A549 (cell line): ENCODE measurements around the gene UQCRH. TPM values are rescaled to one million over a fixed set of nuclear protein-coding genes. Genes with fewer than 3 reads are reported as not detected.

Experiments used
- ATAC-seq, 2 experiments: fragments of 200-7000 bp in 1 of 2; fragments of >200 bp in 1 of 2; cut with Nextera tagmentation in 1 of 2; cut with Tn5 transposase in 1 of 2; 3 replicates each; pipeline versions ENCODE4 v1.8.0 to v1.9.1; 2018 to 2020; ENCODE audit warnings: mild to moderate bottlenecking in 1 of 2, moderate library complexity in 1 of 2
- CTCF ChIA-PET: fragments of 300-600 bp; sonication (Branson Sonifier 250); formaldehyde crosslinking; extraction: SDS; loops from one replicate; lab custom pipeline; 2021; ENCODE audit warnings: antibody characterized with exemption, inconsistent platforms; lab: Yijun Ruan, JAX
- POLR2A ChIA-PET: fragments of 350-600 bp; formaldehyde crosslinking; extraction: SDS; loops from one replicate; lab custom pipeline; 2021; ENCODE audit warnings: antibody characterized with exemption, inconsistent platforms; lab: Yijun Ruan, JAX
- DNase-seq, 2 experiments: peaks; one replicate each; pipeline versions ENCODE4 v3.0.0 to v3.0.0-alpha.2; 2011 to 2016; ENCODE audit warnings: low read depth in 1 of 2, low spot score in 1 of 2
- FAIRE-seq: peaks from 2 replicates; lab custom pipeline; 2011; peaks lifted over from hg19 to GRCh38; lab: Jason Lieb, UNC
- H3K27ac ChIP-seq, 2 experiments: fragments of >200 bp; sonication (Bioruptor Twin); formaldehyde crosslinking; 3 replicates each; pipeline ENCODE4 v1.5.1; 2016 to 2017
- H3K4me1 ChIP-seq: fragments of >200 bp; sonication (Bioruptor Twin); formaldehyde crosslinking; 3 replicates; pipeline ENCODE4 v1.6.1; 2016
- H3K4me2 ChIP-seq: fragments of >200 bp; sonication (Bioruptor Twin); formaldehyde crosslinking; 3 replicates; pipeline ENCODE4 v1.6.1; 2016
- H3K4me3 ChIP-seq: fragments of >200 bp; sonication (Bioruptor Twin); formaldehyde crosslinking; 3 replicates; pipeline ENCODE4 v1.5.1; 2016
- H3K9me3 ChIP-seq: fragments of >200 bp; sonication (Bioruptor Twin); formaldehyde crosslinking; 3 replicates; pipeline ENCODE4 v1.6.1; 2016
- CHD2 ChIP-seq: fragments of 150-350 bp; IDR thresholded peaks from 2 replicates; pipeline ENCODE4 v1.6.1; 2014; ENCODE audit warnings: low read length; ENCODE audit not compliant: partially characterized antibody
- EHF ChIP-seq: fragments of 250-450 bp; sonication (Bioruptor Pico); IDR thresholded peaks from 2 replicates; pipeline ENCODE4 v1.5.0; 2020; ENCODE audit warnings: mild to moderate bottlenecking
- EP300 ChIP-seq, 2 experiments: fragments of >200 bp; sonication (Bioruptor Twin); formaldehyde crosslinking; IDR thresholded peaks; 2 replicates in 1 of 2; 3 replicates in 1 of 2; pipeline ENCODE4 v1.6.1; 2016 to 2017
- ESRRA ChIP-seq: fragments of 150-350 bp; IDR thresholded peaks from 2 replicates; pipeline ENCODE4 v1.6.1; 2014; ENCODE audit warnings: mild to moderate bottlenecking, low read length, borderline replicate concordance
- FOSB ChIP-seq: fragments of 250-450 bp; sonication (Bioruptor Pico); IDR thresholded peaks from 2 replicates; pipeline ENCODE4 v1.5.0; 2020; ENCODE audit warnings: mild to moderate bottlenecking, moderate library complexity
- FOXS1 ChIP-seq: fragments of 250-450 bp; sonication (Bioruptor Pico); IDR thresholded peaks from 2 replicates; pipeline ENCODE4 v1.5.0; 2020; ENCODE audit warnings: mild to moderate bottlenecking, moderate library complexity
- GATA3 ChIP-seq: IDR thresholded peaks from 2 replicates; pipeline ENCODE4 v1.6.1; 2012; ENCODE audit warnings: borderline replicate concordance
- HDAC2 ChIP-seq: fragments of 200-600 bp; sonication (generic); IDR thresholded peaks from 2 replicates; pipeline ENCODE4 v1.6.1; 2016
- HOXA7 ChIP-seq: fragments of 250-450 bp; sonication (Bioruptor Pico); IDR thresholded peaks from 2 replicates; pipeline ENCODE4 v1.5.0; 2020; ENCODE audit warnings: mild to moderate bottlenecking, moderate library complexity
- JUNB ChIP-seq: fragments of >200 bp; sonication (Bioruptor Twin); formaldehyde crosslinking; IDR thresholded peaks from 2 replicates; pipeline ENCODE4 v1.6.1; 2016
- KDM1A ChIP-seq: fragments of 200-600 bp; sonication (generic); IDR thresholded peaks from 2 replicates; pipeline ENCODE4 v1.6.1; 2016; ENCODE audit warnings: low read depth, mild to moderate bottlenecking
- MAFK ChIP-seq: fragments of 450-650 bp; IDR thresholded peaks from 2 replicates; pipeline ENCODE4 v1.6.1; 2014; ENCODE audit not compliant: partially characterized antibody
- MYC ChIP-seq: IDR thresholded peaks from 2 replicates; pipeline ENCODE4 v1.6.1; 2012; ENCODE audit warnings: mild to moderate bottlenecking, inconsistent platforms, low read length, improper control_type of control experiment, borderline replicate concordance
- NR3C1 ChIP-seq: fragments of >200 bp; sonication (Bioruptor Twin); formaldehyde crosslinking; IDR thresholded peaks from 3 replicates; pipeline ENCODE4 v1.6.1; 2017
- PBX3 ChIP-seq: IDR thresholded peaks from 2 replicates; pipeline ENCODE4 v1.6.1; 2012
- PHF8 ChIP-seq: fragments of 200-600 bp; sonication (generic); IDR thresholded peaks from 2 replicates; pipeline ENCODE4 v1.6.1; 2016; ENCODE audit warnings: low read depth, mild to moderate bottlenecking, antibody characterized with exemption, moderate library complexity, borderline replicate concordance
- RARB ChIP-seq: fragments of 250-450 bp; sonication (Bioruptor Pico); IDR thresholded peaks from 2 replicates; pipeline ENCODE4 v1.8.0; 2021; ENCODE audit warnings: mild to moderate bottlenecking, moderate library complexity
- SMC3 ChIP-seq: fragments of >200 bp; sonication (Bioruptor Twin); formaldehyde crosslinking; IDR thresholded peaks from 3 replicates; pipeline ENCODE4 v1.6.1; 2018; ENCODE audit warnings: inconsistent platforms
- TFCP2L1 ChIP-seq: fragments of 250-450 bp; sonication (Bioruptor Pico); IDR thresholded peaks from 2 replicates; pipeline ENCODE4 v1.5.0; 2021; ENCODE audit warnings: mild to moderate bottlenecking
- ZFP36 ChIP-seq: fragments of 450-650 bp; IDR thresholded peaks from 2 replicates; pipeline ENCODE4 v1.6.1; 2014; ENCODE audit warnings: borderline replicate concordance; ENCODE audit not compliant: partially characterized antibody
- ZNF302 ChIP-seq: fragments of 250-450 bp; sonication (Bioruptor Pico); IDR thresholded peaks from 2 replicates; pipeline ENCODE4 v1.9.0; 2021; ENCODE audit warnings: inconsistent platforms, mild to moderate bottlenecking, moderate library complexity
- ZSCAN20 ChIP-seq: fragments of 250-450 bp; sonication (Bioruptor Pico); IDR thresholded peaks from 2 replicates; pipeline ENCODE4 v1.8.0; 2022; ENCODE audit warnings: mild to moderate bottlenecking, moderate library complexity
- WGBS: methylation state at CpG from one replicate; pipeline ENCODE4 v1.1.6; 2017; ENCODE audit errors: missing lambda C conversion rate; 5-methylcytosine and 5-hydroxymethylcytosine counted together
- polyA plus RNA-seq, 4 experiments: library from polyadenylated mRNA; depleted of rRNA in 3 of 4; stranded (reverse); fragments of >200 nt; fragmentation: RNase III in 1 of 4; extraction: RNeasy Plus Mini Kit Qiagen cat#74134 plus additional on column Dnase treatment in 1 of 4; gene quantifications; 2 replicates in 3 of 4; 3 replicates in 1 of 4; pipeline ENCODE4 v1.2.3, GENCODE V29; 2011 to 2017
- TF ChIP-seq, protein P1 (sequence below): IDR thresholded peaks from 2 replicates; pipeline ENCODE4 v1.6.1; 2012; ENCODE audit warnings: low read depth, borderline replicate concordance
- TF ChIP-seq, protein P2 (sequence below): fragments of 250-450 bp; sonication (Bioruptor Pico); IDR thresholded peaks from 2 replicates; pipeline ENCODE4 v1.5.0; 2021; ENCODE audit warnings: mild to moderate bottlenecking, moderate library complexity, borderline replicate concordance

Gene UQCRH
- polyA plus RNA-seq, 2 of the 4 experiments (the other 2 are of a cell fraction), result 762 to 793 TPM

- ChIA-PET CTCF (no interaction called here), POLR2A (no interaction called here)
- DNase-seq, result no peak
- FAIRE-seq, result no peak
- no peak for ATAC-seq
- TF ChIP-seq FOXS1 (CRISPR knock-in tag) (no peak), PHF8 (no peak), MAFK (no peak), ZNF302 (CRISPR knock-in tag) (no peak)
- TF ChIP-seq, all 56 proteins: peak for 0
- WGBS, result 91% methylated on average over 1 of the region's 1 CpG
- H3K4me2 ChIP-seq, result no peak overlapping the region
- no peaks in the 10 kb centered on the region for H3K4me1 ChIP-seq
- no peaks in the 10 kb centered on the region for H3K9me3 ChIP-seq
- H3K27ac ChIP-seq, result no peak overlapping the region
- no peak overlapping the region for H3K4me3 ChIP-seq
Observed at GRCh38 chr1:46262508-46262907, 41.0 kb upstream of the UQCRH start.

GRCh38 chr1:46263146-46263545, 40.4 kb upstream of the UQCRH start:
- FAIRE-seq, result no peak
- CTCF ChIA-PET, result no interaction called here

DNA sequence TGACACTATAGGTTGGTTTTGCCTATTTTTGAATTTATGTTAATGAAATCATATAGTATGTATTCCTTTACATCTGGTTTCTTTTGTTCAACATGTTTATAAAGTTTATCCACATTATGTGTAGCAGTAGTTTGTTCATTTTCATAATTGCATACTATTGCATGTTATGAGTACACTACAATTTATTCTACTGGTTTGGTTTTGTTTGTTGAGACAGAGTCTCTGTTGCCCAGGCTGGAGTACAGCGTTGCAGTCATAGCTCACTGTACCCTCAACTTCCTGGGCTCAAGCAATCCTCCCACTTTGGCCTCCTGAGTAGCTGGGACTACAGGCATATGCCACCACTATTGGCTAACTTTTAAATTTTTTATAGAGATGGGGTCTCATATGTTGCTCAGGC, 34.9 kb upstream of the UQCRH start:
- ChIA-PET CTCF (interaction anchor here (0.7 to 0.9 kb wide), 2 partner anchors 24 to 775 kb away, joined by 3 read pairs; no protein-coding TSS in a partner anchor), POLR2A (no interaction called here)
- no peak overlapping the region for H3K4me3 ChIP-seq
- no peak overlapping the region for H3K4me2 ChIP-seq
- no peaks in the 10 kb centered on the region for H3K9me3 ChIP-seq
- ATAC-seq (no peak), FAIRE-seq (no peak), DNase-seq (no peak)
- 86% methylated on average over 1 of the region's 1 CpG for WGBS
- TF ChIP-seq PBX3, result no peak
- TF ChIP-seq EHF (CRISPR knock-in tag), result no peak
- no peak for TF ChIP-seq HDAC2
- TF ChIP-seq KDM1A, result no peak
- TF ChIP-seq HOXA7 (CRISPR knock-in tag), result no peak
- no peak for TF ChIP-seq ZSCAN20 (CRISPR knock-in tag)
- no peak for TF ChIP-seq EP300 (IDR thresholded peaks at IDR 0.05)
- TF ChIP-seq ZFP36, result no peak
- no peak overlapping the region for H3K27ac ChIP-seq
- H3K4me1 ChIP-seq, result no peaks in the 10 kb centered on the region

More at GRCh38 chr1:46263146-46263545, 40.4 kb upstream of the UQCRH start:
- DNase-seq (no peak), ATAC-seq (no peak)
- Histone ChIP-seq H3K4me1 (no peaks in the 10 kb centered on the region), H3K27ac (no peak overlapping the region), H3K4me3 (no peak overlapping the region), H3K9me3 (no peaks in the 10 kb centered on the region), H3K4me2 (no peak overlapping the region)
- WGBS, result 93% methylated on average over 2 of the region's 2 CpGs
- TF ChIP-seq CHD2, result no peak
- no peak for TF ChIP-seq GATA3
- no peak for TF ChIP-seq SMC3
- no peak for TF ChIP-seq FOSB (CRISPR knock-in tag)
- TF ChIP-seq, protein P1, sequence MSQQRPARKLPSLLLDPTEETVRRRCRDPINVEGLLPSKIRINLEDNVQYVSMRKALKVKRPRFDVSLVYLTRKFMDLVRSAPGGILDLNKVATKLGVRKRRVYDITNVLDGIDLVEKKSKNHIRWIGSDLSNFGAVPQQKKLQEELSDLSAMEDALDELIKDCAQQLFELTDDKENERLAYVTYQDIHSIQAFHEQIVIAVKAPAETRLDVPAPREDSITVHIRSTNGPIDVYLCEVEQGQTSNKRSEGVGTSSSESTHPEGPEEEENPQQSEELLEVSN, result no peak
- no peak for TF ChIP-seq ESRRA
- POLR2A ChIA-PET, result no interaction called here

GRCh38 chr1:46274225-46275029, 29.1 kb upstream of the UQCRH start:
- CTCF ChIA-PET, result interaction anchor here (0.6 to 2.0 kb wide), 6 partner anchors 9 to 160 kb away, joined by 3 to 6 read pairs (median 4); no protein-coding TSS in a partner anchor
- POLR2A ChIA-PET, result no interaction called here
- 92% methylated on average over 6 of the region's 6 CpGs for WGBS
- TF ChIP-seq RARB (no peak), MYC (no peak), ZSCAN20 (CRISPR knock-in tag) (no peak), NR3C1 (no peak), ZNF302 (CRISPR knock-in tag) (no peak), PHF8 (no peak), FOSB (CRISPR knock-in tag) (no peak), JUNB (no peak), PBX3 (no peak), TFCP2L1 (CRISPR knock-in tag) (no peak), ESRRA (no peak), SMC3 (no peak), FOXS1 (CRISPR knock-in tag) (no peak)
- TF ChIP-seq, protein P2, sequence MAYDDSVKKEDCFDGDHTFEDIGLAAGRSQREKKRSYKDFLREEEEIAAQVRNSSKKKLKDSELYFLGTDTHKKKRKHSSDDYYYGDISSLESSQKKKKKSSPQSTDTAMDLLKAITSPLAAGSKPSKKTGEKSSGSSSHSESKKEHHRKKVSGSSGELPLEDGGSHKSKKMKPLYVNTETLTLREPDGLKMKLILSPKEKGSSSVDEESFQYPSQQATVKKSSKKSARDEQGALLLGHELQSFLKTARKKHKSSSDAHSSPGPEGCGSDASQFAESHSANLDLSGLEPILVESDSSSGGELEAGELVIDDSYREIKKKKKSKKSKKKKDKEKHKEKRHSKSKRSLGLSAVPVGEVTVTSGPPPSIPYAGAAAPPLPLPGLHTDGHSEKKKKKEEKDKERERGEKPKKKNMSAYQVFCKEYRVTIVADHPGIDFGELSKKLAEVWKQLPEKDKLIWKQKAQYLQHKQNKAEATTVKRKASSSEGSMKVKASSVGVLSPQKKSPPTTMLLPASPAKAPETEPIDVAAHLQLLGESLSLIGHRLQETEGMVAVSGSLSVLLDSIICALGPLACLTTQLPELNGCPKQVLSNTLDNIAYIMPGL (CRISPR knock-in tag), result no peak
- TF ChIP-seq, protein P1, result no peak

More at GRCh38 chr1:46274225-46275029, 29.1 kb upstream of the UQCRH start:
- ATAC-seq, result peak; percentile 40 to 66; a peak in 5 of 6 replicates
- no peaks in the 10 kb centered on the region for H3K4me1 ChIP-seq
- H3K4me3 ChIP-seq, result no peak overlapping the region
- no peak overlapping the region for H3K27ac ChIP-seq
- no peak overlapping the region for H3K4me2 ChIP-seq
- no peaks in the 10 kb centered on the region for H3K9me3 ChIP-seq
- peak in 1 of 2 experiments; percentile 7 for DNase-seq
- no peak for FAIRE-seq
